Activated naive CD4-positive, alpha-beta T cell (primary cell): ENCODE results near the gene SLC43A2.
"Not testable (repeated sequence)": the region's sequence is repeated elsewhere in the genome, so short reads cannot be mapped to it uniquely, and the experiment has no call there.

Experiments
- DNase-seq, 4 experiments: peaks; one replicate each; lab custom pipeline; 2025; lab: John Stamatoyannopoulos, UW

SLC43A2 gene

DNA sequence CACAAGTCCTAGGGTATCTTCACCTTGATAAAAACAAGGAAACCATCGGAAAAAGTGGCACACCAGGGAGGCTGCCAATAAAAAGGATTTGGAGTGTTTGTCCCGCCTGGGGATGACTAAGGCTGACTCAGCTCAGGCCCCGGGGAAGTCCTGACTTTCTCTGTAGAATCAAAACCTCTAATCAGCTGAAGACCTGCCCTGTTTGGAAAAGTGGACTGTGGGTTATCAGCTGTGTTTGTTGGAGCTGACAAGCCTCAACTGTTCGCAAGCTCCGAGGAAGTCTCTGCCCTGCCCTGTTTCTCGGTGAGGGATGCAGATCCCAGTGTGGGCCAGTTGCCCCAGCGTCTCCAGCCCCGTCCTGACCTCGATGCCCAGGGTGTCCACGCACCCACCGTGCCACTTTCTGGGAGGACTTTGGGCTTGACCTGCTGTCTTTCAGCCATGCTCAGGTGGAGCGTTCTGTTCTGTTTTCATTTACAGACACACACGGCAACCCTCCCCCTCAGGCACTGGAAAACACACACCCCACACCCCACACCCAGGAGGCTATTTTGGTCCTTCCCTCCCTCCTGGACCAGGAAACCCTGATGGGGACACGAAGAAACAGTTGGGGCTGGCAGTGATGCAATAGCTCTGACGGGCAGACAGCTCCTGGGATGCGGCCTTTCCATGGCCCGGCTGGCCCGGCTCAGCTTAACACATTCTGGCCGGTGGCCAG is 38.4 kb downstream of the SLC43A2 start:
- no peak for DNase-seq

DNA sequence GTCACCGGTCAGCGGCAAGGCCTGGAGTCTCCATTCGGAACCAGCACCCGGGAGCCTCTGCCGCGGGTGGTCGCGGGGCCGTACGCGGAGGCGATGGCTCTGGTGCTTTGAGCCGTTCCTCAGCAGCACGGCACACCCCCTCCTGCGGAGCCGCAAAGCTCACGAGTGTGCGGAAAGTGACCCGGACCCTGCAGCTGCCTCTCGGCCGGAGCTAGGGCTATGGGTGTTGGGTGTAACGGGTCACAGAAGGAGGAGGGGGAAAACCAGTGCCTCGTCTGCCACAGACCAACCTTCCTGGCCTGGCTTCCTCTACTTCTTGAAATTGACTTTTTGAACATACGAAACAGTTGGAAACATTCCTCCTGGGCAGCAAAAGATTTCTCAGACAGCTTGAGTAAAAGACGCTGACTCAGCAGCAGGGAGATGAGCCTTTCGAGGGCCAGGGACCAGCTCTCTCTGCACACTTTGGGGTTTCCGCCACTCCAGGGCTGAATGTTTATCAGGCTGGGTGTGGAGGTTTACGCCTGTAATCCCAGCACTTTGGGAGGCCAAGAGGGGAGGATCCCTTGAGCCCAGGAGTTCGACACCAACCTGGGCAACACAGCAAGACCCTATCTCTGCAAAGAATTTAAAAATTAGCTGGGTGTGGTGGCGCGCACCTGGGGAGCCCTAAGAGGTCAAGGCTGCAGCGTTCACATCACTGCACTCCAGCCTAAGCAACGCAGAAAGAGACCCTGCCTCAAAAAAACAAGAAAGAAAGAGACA is 39.6 kb downstream of the SLC43A2 start:
- no peak for DNase-seq

DNA sequence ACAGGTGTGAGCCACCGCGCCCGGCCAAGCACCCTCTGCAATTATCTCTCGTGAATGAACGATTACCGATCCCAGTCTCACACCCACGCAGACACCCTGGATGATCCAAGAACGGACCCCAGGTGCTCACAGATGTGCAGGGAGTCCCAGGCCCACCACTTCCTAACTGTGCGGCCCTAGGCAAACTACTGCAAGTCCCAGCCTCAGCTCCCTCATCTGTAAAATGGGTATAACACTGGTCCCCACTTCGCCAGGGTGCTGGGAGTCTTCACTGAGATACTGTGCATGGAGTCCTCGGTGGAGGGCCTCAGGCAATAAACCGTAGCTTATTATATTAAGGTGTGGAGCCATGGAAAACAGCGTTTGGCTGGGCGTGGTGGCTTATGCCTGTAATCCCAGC is 44.5 kb downstream of the SLC43A2 start:
- no peak for DNase-seq

DNA sequence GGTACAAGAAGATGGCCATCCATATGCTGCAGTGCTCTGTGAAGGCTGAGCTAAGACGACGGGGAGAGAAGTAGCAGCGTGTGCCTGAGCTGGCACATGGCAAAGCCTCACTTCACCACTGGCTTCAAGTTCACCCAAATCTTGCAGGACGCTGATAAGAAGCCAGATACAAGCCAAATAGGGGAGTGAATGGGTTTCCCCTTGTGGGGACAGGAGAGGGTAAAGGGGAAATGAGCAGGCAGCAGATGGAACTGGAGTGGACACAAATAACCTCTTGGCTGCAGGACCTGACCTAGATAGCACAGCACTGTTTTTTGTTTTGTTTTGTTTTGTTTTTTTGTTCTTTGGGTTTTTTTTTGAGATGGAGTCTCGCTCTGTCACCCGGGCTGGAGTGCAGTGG is 45.1 kb downstream of the SLC43A2 start:
- no peak for DNase-seq

DNA sequence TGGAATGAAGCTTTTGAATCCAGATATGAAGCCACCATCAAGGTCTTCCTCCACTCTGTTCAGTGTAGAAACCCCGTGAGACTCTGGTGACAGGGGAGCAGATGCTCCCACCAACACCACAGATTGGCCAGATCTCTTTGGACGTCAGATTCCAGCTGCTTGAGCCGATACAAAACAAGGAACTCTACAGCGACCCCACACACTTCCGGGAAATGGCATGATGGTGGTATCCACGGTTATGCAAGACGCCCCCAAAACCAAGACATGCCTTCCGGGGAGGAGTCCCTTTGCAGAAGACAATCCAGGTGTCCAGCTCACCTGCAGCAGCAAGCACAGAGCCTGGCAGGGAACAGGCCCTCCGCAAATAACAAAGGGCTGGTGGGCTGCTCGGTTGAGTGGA is 46.3 kb downstream of the SLC43A2 start:
- no peak for DNase-seq

GRCh38 chr17:1580979-1581676 is 47.5 kb downstream of the SLC43A2 start:
- DNase-seq = no peak

DNA sequence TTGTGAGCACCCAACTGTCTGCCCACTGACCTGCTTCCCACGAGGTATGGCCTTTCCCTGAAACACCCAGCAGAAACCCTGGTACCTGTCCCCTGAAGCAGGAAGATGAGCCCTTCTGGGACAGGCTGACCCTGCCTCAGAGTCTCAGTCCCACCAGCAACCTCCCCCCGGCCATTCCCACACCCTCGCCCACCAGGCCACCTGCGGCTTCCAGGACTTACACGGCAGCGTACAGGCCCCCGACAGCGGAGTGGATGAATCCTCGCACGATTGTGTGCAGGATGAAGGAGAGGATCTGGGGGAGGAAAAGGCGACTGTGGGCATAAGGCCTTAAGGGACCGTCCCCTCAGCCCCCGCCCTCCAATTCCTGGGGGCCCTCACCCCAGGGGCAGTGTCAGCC is 50.6 kb downstream of the SLC43A2 start:
- DNase-seq = no peak

- DNase-seq = no peak
Measured at GRCh38 chr17:1577583-1578013, 51.0 kb downstream of the SLC43A2 start.

DNA sequence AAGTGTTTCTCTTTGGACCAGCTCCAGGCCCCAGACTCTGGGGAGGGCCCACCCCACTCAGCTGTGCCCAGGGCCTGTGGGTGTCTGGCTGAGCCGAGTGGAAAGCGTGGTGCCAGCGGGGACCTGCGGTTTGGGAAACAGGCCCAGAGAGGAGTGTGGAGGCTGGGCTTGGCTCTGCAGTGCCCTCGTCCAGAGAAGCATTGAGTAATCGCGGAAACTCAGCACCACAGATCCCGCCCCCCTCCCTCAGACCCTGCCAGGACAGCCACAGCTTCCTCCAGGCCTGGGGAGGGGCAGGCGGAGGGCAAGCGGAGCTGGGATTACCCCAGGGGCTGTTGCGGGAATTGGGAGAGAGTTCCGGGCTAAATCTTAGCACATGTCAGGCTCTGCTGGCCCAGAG is 51.5 kb downstream of the SLC43A2 start:
- DNase-seq = no peak

DNA sequence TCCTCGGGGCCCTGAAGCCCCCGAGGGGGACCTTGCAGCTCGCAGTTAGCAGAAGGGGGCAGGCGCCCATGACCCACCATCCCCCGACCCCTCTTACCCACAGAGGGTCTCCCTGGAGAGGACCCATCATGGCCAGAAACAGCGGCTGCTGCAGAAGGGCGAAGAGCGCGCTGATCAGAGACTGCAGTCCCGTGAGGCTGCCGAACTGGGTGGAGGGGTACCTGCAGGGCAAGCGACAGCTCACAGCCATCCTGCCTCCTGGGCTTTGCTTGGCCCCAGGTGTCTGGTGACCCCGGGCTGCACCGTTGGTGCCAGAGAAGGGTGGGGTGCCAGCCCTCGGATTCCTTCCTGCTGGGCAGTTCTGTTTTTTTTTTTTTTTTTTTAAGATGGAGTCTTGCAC is 52.1 kb downstream of the SLC43A2 start:
- DNase-seq = no peak

- DNase-seq = no peak
Measured at GRCh38 chr17:1574697-1575471, 53.8 kb downstream of the SLC43A2 start.

DNA sequence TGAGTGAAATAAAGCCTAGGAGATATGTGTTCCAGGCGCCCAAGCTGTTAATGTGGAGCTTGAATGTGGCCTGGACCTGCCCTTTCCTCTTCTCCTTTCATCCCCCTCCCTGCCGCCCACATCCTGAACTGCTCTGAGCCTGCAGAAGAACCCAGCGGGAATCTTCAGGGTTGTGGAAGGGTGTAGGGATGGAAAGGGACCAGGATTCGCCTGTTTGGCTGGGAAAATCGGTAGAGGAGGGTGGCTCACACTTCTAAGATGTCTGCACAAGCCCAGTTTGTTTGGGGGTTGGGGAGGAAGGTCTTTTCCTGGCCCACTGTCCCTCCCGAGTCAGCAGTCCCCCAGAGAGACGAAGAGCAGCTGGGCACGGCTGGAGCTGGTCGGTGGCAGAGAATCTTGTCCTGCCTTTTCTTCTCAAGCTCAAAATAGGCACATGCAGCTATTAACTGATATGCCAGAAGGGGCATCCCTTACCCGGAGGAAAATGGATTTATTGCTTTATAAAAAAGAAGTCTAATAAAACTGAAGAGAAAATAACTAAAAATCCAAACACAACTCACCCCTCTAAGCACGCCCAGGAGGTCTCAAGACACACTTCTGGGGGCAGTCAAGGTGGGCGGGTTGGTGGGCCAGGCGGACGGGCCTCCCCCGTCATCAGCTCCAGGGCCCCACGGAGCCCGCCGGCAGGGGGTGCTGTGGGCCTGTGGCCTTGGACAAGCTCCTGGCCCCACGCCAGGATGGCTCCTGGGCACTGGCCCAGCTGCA is 54.5 kb downstream of the SLC43A2 start:
- peak in 2 of 4 experiments; percentile 19 to 55 for DNase-seq

- DNase-seq = not testable (repeated sequence)
Measured at GRCh38 chr17:1572646-1573045, 56.0 kb downstream of the SLC43A2 start.

- DNase-seq = no peak
Measured at GRCh38 chr17:1571341-1571704, 57.3 kb downstream of the SLC43A2 start.

GRCh38 chr17:1568950-1569810 is 59.5 kb downstream of the SLC43A2 start:
- DNase-seq = no peak

GRCh38 chr17:1566505-1567199 is 62.0 kb downstream of the SLC43A2 start:
- no peak for DNase-seq

- no peak for DNase-seq
Measured at GRCh38 chr17:1565877-1566276, 62.8 kb downstream of the SLC43A2 start.

DNA sequence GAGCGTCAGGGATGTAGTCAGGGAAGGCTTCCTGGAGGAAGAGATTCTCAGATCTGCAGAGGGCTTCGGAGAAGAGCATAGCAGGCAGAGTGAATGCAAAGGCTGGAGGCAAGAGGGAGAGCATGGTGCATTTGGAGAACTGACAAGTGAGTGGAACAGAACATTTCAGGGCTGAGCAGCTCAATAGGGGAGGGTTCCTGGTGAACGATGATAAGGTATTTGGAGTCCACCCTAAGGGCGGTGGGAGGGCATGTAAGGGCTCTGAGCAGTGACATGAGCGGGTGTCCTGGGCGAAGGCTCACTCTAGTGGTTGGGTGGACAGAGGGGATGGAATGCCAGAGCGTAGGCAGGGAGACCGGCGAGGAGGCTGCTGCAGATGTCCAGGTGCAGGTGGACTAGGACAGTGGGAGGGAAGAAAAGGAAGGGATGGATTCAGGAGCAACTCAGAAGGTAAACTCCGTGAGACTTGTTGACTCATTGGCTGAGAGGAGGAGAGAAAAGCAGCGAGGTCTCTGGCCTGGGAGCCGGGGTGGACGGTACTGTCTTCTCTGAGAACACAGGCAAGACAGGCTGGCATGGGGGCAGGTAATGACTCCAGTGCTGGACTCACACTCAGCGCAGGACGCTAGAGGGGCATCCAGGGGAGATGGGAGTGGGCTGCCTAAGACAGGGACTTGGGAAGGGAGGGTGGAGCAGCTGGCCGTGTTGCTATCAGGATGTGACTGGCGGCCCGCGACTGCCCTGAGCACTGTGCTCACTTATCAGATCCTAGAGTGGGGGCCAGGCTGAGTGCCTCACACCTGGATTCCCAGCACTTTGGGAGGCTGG is 64.6 kb downstream of the SLC43A2 start:
- no peak for DNase-seq

- not testable (repeated sequence) for DNase-seq
Measured at GRCh38 chr17:1563471-1563785, 65.2 kb downstream of the SLC43A2 start.
